HEK293 (cell line): Measurements from ENCODE around the gene NXT1.
A peak's percentile ranks its signal among the peaks of the same experiment; 100 is the strongest.

Experiments
- CTCF ChIA-PET: fragments of 350-600 bp; formaldehyde crosslinking; extraction: SDS; loops from one replicate; lab custom pipeline; 2021; ENCODE audit warnings: antibody characterized with exemption; lab: Yijun Ruan, JAX
- POLR2A ChIA-PET: fragments of 300-600 bp; formaldehyde crosslinking; extraction: SDS; loops from one replicate; lab custom pipeline; 2020; ENCODE audit warnings: antibody characterized with exemption, inconsistent platforms; lab: Yijun Ruan, JAX
- H3K27ac ChIP-seq: fragments of 200-500 bp; sonication (Bioruptor generic); 2 replicates; pipeline ENCODE4 v1.5.1; 2014; ENCODE audit warnings: low read depth, low read length, control low read depth, inconsistent platforms; ENCODE audit errors: extremely low read depth
- H3K36me3 ChIP-seq, 2 experiments: fragments of 200-500 bp in 1 of 2; sonication (Bioruptor generic) in 1 of 2; 1 replicate in 1 of 2; 2 replicates in 1 of 2; pipeline ENCODE4 v1.5.1; 2014 to 2017; ENCODE audit warnings: inconsistent platforms in 2 of 2, low read length in 2 of 2; ENCODE audit not compliant: control insufficient read depth in 2 of 2, insufficient read depth in 1 of 2
- H3K4me1 ChIP-seq: fragments of 200-500 bp; sonication (Bioruptor generic); 2 replicates; pipeline ENCODE4 v1.5.1; 2014; ENCODE audit warnings: mild to moderate bottlenecking, low read length, inconsistent platforms; ENCODE audit not compliant: control insufficient read depth, insufficient read depth
- H3K4me3 ChIP-seq: 2 replicates; pipeline ENCODE4 v1.5.1; 2011; ENCODE audit warnings: low read depth, mild to moderate bottlenecking, control low read depth, low read length, moderate library complexity
- H3K9me3 ChIP-seq: fragments of 200-500 bp; sonication (Bioruptor generic); 2 replicates; pipeline ENCODE4 v1.5.1; 2014; ENCODE audit warnings: low read depth, low read length, inconsistent platforms; ENCODE audit not compliant: control insufficient read depth, insufficient read depth
- FEZF1 ChIP-seq: fragments of 450-650 bp; formaldehyde crosslinking; IDR thresholded peaks from 2 replicates; pipeline ENCODE4 v1.5.1; 2016; ENCODE audit warnings: missing biosample characterization, missing genetic modification characterization
- GLIS2 ChIP-seq: fragments of 450-650 bp; formaldehyde crosslinking; IDR thresholded peaks from 2 replicates; pipeline ENCODE4 v1.5.1; 2016; ENCODE audit warnings: missing biosample characterization, missing genetic modification characterization
- IKZF3 ChIP-seq: fragments of 450-650 bp; IDR thresholded peaks from 2 replicates; pipeline ENCODE4 v1.5.0; 2018; ENCODE audit warnings: missing biosample characterization, mild to moderate bottlenecking, missing genetic modification characterization, moderate library complexity
- MZF1 ChIP-seq: fragments of 450-650 bp; formaldehyde crosslinking; IDR thresholded peaks from 2 replicates; pipeline ENCODE4 v1.5.1; 2017; ENCODE audit warnings: missing biosample characterization, missing genetic modification characterization, borderline replicate concordance
- SALL2 ChIP-seq: fragments of 450-650 bp; formaldehyde crosslinking; IDR thresholded peaks from 2 replicates; pipeline ENCODE4 v1.5.0; 2017; ENCODE audit warnings: missing biosample characterization, mild to moderate bottlenecking, missing genetic modification characterization, borderline replicate concordance
- SP2 ChIP-seq: fragments of 450-650 bp; formaldehyde crosslinking; IDR thresholded peaks from 2 replicates; pipeline ENCODE4 v1.5.1; 2016; ENCODE audit warnings: missing biosample characterization, missing genetic modification characterization
- SP7 ChIP-seq: fragments of 450-650 bp; formaldehyde crosslinking; IDR thresholded peaks from 2 replicates; pipeline ENCODE4 v1.5.1; 2016; ENCODE audit warnings: missing biosample characterization, missing genetic modification characterization
- ZNF132 ChIP-seq: fragments of 450-650 bp; formaldehyde crosslinking; IDR thresholded peaks from 2 replicates; pipeline ENCODE4 v1.5.1; 2017; ENCODE audit warnings: missing biosample characterization, missing genetic modification characterization, borderline replicate concordance
- ZNF2 ChIP-seq: fragments of 450-650 bp; formaldehyde crosslinking; IDR thresholded peaks from 2 replicates; pipeline ENCODE4 v1.5.1; 2016; ENCODE audit warnings: missing biosample characterization, missing genetic modification characterization
- ZNF202 ChIP-seq: fragments of 450-650 bp; formaldehyde crosslinking; IDR thresholded peaks from 2 replicates; pipeline ENCODE4 v1.5.1; 2016; ENCODE audit warnings: missing biosample characterization, missing genetic modification characterization, borderline replicate concordance
- ZNF23 ChIP-seq: fragments of 450-650 bp; formaldehyde crosslinking; IDR thresholded peaks from 2 replicates; pipeline ENCODE4 v1.5.1; 2016; ENCODE audit warnings: missing biosample characterization, missing genetic modification characterization, borderline replicate concordance
- ZNF335 ChIP-seq: fragments of 450-650 bp; formaldehyde crosslinking; conservative IDR thresholded peaks from 2 replicates; pipeline ENCODE4 v1.5.1; 2016; ENCODE audit warnings: missing biosample characterization, missing genetic modification characterization
- ZNF394 ChIP-seq: fragments of 450-650 bp; formaldehyde crosslinking; IDR thresholded peaks from 2 replicates; pipeline ENCODE4 v1.5.1; 2016; ENCODE audit warnings: missing biosample characterization, missing genetic modification characterization, mild to moderate bottlenecking, moderate library complexity, borderline replicate concordance
- ZNF404 ChIP-seq: fragments of 450-650 bp; formaldehyde crosslinking; IDR thresholded peaks from 2 replicates; pipeline ENCODE4 v1.5.1; 2017; ENCODE audit warnings: missing biosample characterization, missing genetic modification characterization
- ZNF530 ChIP-seq: fragments of 450-650 bp; formaldehyde crosslinking; IDR thresholded peaks from 2 replicates; pipeline ENCODE4 v1.5.1; 2016; ENCODE audit warnings: low read depth, missing biosample characterization, missing genetic modification characterization
- ZNF544 ChIP-seq: fragments of 450-650 bp; formaldehyde crosslinking; IDR thresholded peaks from 2 replicates; pipeline ENCODE4 v1.5.0; 2017; ENCODE audit warnings: missing biosample characterization, missing genetic modification characterization
- ZNF548 ChIP-seq: fragments of 450-650 bp; formaldehyde crosslinking; IDR thresholded peaks from 2 replicates; pipeline ENCODE4 v1.5.1; 2016; ENCODE audit warnings: missing biosample characterization, missing genetic modification characterization
- ZNF560 ChIP-seq: fragments of 450-650 bp; formaldehyde crosslinking; IDR thresholded peaks from 2 replicates; pipeline ENCODE4 v1.5.1; 2017; ENCODE audit warnings: missing biosample characterization, missing genetic modification characterization, borderline replicate concordance
- ZNF585B ChIP-seq: fragments of 450-650 bp; formaldehyde crosslinking; IDR thresholded peaks from 2 replicates; pipeline ENCODE4 v1.5.1; 2016; ENCODE audit warnings: missing biosample characterization, missing genetic modification characterization
- ZNF600 ChIP-seq: fragments of 450-650 bp; formaldehyde crosslinking; IDR thresholded peaks from 2 replicates; pipeline ENCODE4 v1.5.1; 2016; ENCODE audit warnings: missing biosample characterization, missing genetic modification characterization
- ZNF660 ChIP-seq: fragments of 450-650 bp; IDR thresholded peaks from 2 replicates; pipeline ENCODE4 v1.5.1; 2018; ENCODE audit warnings: missing biosample characterization, mild to moderate bottlenecking, missing genetic modification characterization
- ZNF785 ChIP-seq: fragments of 450-650 bp; formaldehyde crosslinking; IDR thresholded peaks from 2 replicates; pipeline ENCODE4 v1.5.1; 2016; ENCODE audit warnings: missing biosample characterization, missing genetic modification characterization
- ZNF791 ChIP-seq: fragments of 450-650 bp; formaldehyde crosslinking; IDR thresholded peaks from 2 replicates; pipeline ENCODE4 v1.5.1; 2016; ENCODE audit warnings: missing biosample characterization, missing genetic modification characterization
- TF ChIP-seq, protein P1 (sequence below): fragments of 450-650 bp; formaldehyde crosslinking; IDR thresholded peaks from 2 replicates; pipeline ENCODE4 v1.5.1; 2016; ENCODE audit warnings: missing biosample characterization, missing genetic modification characterization

NXT1 gene

DNA sequence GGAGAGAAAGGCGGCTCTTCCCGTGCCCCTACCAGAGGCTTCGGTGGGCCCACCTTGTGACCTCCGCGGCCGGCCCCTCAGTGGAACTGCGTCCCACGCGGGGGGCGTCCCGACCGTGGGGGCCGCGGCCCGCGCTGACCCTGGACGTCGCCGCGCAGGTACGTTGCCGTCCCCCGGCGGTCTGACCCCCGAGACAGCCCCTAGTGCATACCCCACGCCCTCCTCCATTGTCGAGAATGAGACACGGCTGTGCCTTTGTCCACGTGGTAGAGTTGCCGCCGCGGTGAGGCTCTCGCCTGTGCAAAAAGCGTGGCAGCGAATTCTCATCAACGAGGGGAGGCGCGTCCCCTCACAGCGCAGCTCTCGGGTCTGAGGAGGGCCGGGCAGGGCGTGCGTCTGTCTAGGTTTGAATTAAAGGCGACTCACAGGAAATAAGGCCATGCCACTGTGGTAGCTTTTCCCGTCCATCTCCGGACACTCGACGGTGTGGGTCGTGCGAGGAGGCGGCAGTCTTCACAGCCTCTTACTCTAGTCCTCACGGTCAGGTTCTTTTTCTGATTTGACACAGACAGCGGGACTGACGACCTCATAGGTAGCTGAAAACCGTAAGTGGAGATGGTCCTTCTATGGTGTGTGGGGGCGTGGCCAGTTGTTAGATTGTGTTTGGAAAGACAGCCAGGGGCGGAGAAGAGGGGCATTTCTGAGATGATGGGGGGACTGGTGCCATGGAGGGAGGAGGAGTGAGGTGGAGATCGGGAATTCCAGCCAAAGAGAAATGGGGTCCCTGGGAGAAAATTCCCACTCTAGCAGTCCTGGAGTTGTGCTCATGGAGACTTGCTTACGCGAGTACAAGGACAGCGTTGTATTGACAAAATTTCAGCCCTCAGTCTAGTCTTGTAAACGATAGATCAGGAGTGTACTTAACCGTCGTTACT, 580 bp downstream of the NXT1 start (continued):
- peak; percentile 17; the same call in 1 of the 2 replicates for TF ChIP-seq SP2 (tag by site-specific recombination)
- TF ChIP-seq ZNF202, result no peak
- TF ChIP-seq SALL2 (tag by site-specific recombination), result no peak
- no peak for TF ChIP-seq ZNF404
- TF ChIP-seq ZNF660 (tag by site-specific recombination), result no peak
- no peak for TF ChIP-seq ZNF791
- no peak for TF ChIP-seq FEZF1 (tag by site-specific recombination)
- TF ChIP-seq, protein P1, sequence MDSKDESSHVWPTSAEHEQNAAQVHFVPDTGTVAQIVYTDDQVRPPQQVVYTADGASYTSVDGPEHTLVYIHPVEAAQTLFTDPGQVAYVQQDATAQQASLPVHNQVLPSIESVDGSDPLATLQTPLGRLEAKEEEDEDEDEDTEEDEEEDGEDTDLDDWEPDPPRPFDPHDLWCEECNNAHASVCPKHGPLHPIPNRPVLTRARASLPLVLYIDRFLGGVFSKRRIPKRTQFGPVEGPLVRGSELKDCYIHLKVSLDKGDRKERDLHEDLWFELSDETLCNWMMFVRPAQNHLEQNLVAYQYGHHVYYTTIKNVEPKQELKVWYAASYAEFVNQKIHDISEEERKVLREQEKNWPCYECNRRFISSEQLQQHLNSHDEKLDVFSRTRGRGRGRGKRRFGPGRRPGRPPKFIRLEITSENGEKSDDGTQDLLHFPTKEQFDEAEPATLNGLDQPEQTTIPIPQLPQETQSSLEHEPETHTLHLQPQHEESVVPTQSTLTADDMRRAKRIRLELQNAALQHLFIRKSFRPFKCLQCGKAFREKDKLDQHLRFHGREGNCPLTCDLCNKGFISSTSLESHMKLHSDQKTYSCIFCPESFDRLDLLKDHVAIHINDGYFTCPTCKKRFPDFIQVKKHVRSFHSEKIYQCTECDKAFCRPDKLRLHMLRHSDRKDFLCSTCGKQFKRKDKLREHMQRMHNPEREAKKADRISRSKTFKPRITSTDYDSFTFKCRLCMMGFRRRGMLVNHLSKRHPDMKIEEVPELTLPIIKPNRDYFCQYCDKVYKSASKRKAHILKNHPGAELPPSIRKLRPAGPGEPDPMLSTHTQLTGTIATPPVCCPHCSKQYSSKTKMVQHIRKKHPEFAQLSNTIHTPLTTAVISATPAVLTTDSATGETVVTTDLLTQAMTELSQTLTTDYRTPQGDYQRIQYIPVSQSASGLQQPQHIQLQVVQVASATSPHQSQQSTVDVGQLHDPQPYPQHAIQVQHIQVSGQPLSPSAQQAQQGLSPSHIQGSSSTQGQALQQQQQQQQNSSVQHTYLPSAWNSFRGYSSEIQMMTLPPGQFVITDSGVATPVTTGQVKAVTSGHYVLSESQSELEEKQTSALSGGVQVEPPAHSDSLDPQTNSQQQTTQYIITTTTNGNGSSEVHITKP (tag by site-specific recombination), result no peak
- TF ChIP-seq IKZF3 (tag by site-specific recombination), result no peak
- peak; percentile 46 for TF ChIP-seq ZNF335 (tag by site-specific recombination)
- no peak for TF ChIP-seq ZNF600 (tag by site-specific recombination)
- no peak for TF ChIP-seq ZNF394
- no peak for TF ChIP-seq SP7 (tag by site-specific recombination)
- TF ChIP-seq ZNF785 (tag by site-specific recombination), result no peak
- no peak for TF ChIP-seq ZNF132
- no peak for TF ChIP-seq ZNF548 (tag by site-specific recombination)
- no peak for TF ChIP-seq ZNF2 (tag by site-specific recombination)
- TF ChIP-seq ZNF560, result no peak
- no peak for TF ChIP-seq ZNF544 (tag by site-specific recombination)
- no peak for TF ChIP-seq ZNF23 (tag by site-specific recombination)
- TF ChIP-seq ZNF585B (tag by site-specific recombination), result no peak
- TF ChIP-seq MZF1 (tag by site-specific recombination), result no peak

GRCh38 chr20:23356203-23356602, 5.6 kb downstream of the NXT1 start:
- CTCF ChIA-PET, result interaction anchor here (0.9 kb wide), 1 partner anchor 305 kb away, joined by 3 read pairs; no protein-coding TSS in a partner anchor
- Histone ChIP-seq H3K4me3 (no peak overlapping the region), H3K36me3 (peaks cover 0 to 35% of the 10 kb centered on the region in 2 experiments; a peak in 2 of 3 replicates), H3K4me1 (peaks cover 10% of the 10 kb centered on the region; the same call in 1 of the 2 replicates), H3K9me3 (no peaks in the 10 kb centered on the region), H3K27ac (no peak overlapping the region)
- TF ChIP-seq ZNF530 (tag by site-specific recombination), result no peak
- TF ChIP-seq GLIS2 (tag by site-specific recombination), result no peak
- POLR2A ChIA-PET, result no interaction called here
